ENCODE data around the gene ZNF839. TPM values are rescaled to one million over a fixed set of nuclear protein-coding genes. Genes with fewer than 3 reads are reported as not detected.

ZNF839 gene
- total and polyA plus RNA-seq, 2 donors (not counting 1 experiment from before 2014, with no cell fraction given), result 6.6 to 8.8 TPM

GRCh38 chr14:102352213-102352612 lies 32.7 kb downstream of the ZNF839 start:
- DNase-seq (ENCODE audit: low read depth in 2 of 2), result no peak
- Histone ChIP-seq H3K4me3 (replicated peaks in 1 of 4; ENCODE audit: control extremely low read depth in 1 of 4, insufficient read depth in 1 of 4, low read depth in 3 of 4, low read length in 4 of 4) (no peak overlapping the region), H3K9me3 (ENCODE audit: control insufficient read depth, insufficient read depth, low read depth, low read length) (no peaks in the 10 kb centered on the region), H4K20me1 (ENCODE audit: control insufficient read depth, extremely low read depth, insufficient read depth, low read length) (no peaks in the 10 kb centered on the region), H3K27me3 (ENCODE audit: control insufficient read depth, insufficient read depth, low read length) (no peaks in the 10 kb centered on the region), H3K9ac (ENCODE audit: insufficient read depth, low read length) (no peak overlapping the region), H3K79me2 (ENCODE audit: control insufficient read depth, insufficient read depth, low read length) (no peaks in the 10 kb centered on the region), H3K4me2 (ENCODE audit: extremely low read depth, insufficient read depth, low read length) (no peak overlapping the region), H2AFZ (ENCODE audit: low read length) (no peak overlapping the region), H3K27ac (ENCODE audit: insufficient read depth, low read length) (no peak overlapping the region), H3K4me1 (ENCODE audit: control insufficient read depth, extremely low read depth, insufficient read depth, low read length) (no peaks in the 10 kb centered on the region), H3K36me3 (ENCODE audit: control insufficient read depth, insufficient read depth, low read length) (peaks cover 7% of the 10 kb centered on the region)
- TF ChIP-seq EZH2 (IDR thresholded peaks at IDR 0.05; ENCODE audit: low read length, missing control alignments) (no peak), CTCF (conservative IDR thresholded peaks at IDR 0.05 in 1 of 2, IDR thresholded peaks at IDR 0.05 in 1 of 2; ENCODE audit: low read depth in 1 of 2, low read length in 2 of 2) (no peak)

- H2AFZ ChIP-seq (ENCODE audit: low read length), result no peak overlapping the region
- H3K9ac ChIP-seq (ENCODE audit: insufficient read depth, low read length), result no peak overlapping the region
- H3K27ac ChIP-seq (ENCODE audit: insufficient read depth, low read length), result no peak overlapping the region
- H3K4me2 ChIP-seq (ENCODE audit: extremely low read depth, insufficient read depth, low read length), result no peak overlapping the region
- H3K9me3 ChIP-seq (ENCODE audit: control insufficient read depth, insufficient read depth, low read depth, low read length), result no peaks in the 10 kb centered on the region
- H3K36me3 ChIP-seq (ENCODE audit: control insufficient read depth, insufficient read depth, low read length), result peaks cover 7% of the 10 kb centered on the region
- H3K79me2 ChIP-seq (ENCODE audit: control insufficient read depth, insufficient read depth, low read length), result no peaks in the 10 kb centered on the region
- no peak for TF ChIP-seq EZH2 (IDR thresholded peaks at IDR 0.05; ENCODE audit: low read length, missing control alignments)
- H4K20me1 ChIP-seq (ENCODE audit: control insufficient read depth, extremely low read depth, insufficient read depth, low read length), result no peaks in the 10 kb centered on the region
- H3K4me1 ChIP-seq (ENCODE audit: control insufficient read depth, extremely low read depth, insufficient read depth, low read length), result no peaks in the 10 kb centered on the region
- no peak overlapping the region for H3K4me3 ChIP-seq (replicated peaks in 1 of 4; ENCODE audit: control extremely low read depth in 1 of 4, insufficient read depth in 1 of 4, low read depth in 3 of 4, low read length in 4 of 4)
- no peak for DNase-seq (ENCODE audit: low read depth in 2 of 2)
- H3K27me3 ChIP-seq (ENCODE audit: control insufficient read depth, insufficient read depth, low read length), result no peaks in the 10 kb centered on the region
Observed at GRCh38 chr14:102353126-102353619, 33.6 kb downstream of the ZNF839 start.

GRCh38 chr14:102356280-102356679 lies 36.7 kb downstream of the ZNF839 start:
- Histone ChIP-seq H3K27me3 (ENCODE audit: control insufficient read depth, insufficient read depth, low read length) (no peaks in the 10 kb centered on the region), H3K4me2 (ENCODE audit: extremely low read depth, insufficient read depth, low read length) (no peak overlapping the region), H4K20me1 (ENCODE audit: control insufficient read depth, extremely low read depth, insufficient read depth, low read length) (no peaks in the 10 kb centered on the region), H3K36me3 (ENCODE audit: control insufficient read depth, insufficient read depth, low read length) (peaks cover 5% of the 10 kb centered on the region), H3K79me2 (ENCODE audit: control insufficient read depth, insufficient read depth, low read length) (no peaks in the 10 kb centered on the region), H3K4me3 (replicated peaks in 1 of 4; ENCODE audit: control extremely low read depth in 1 of 4, insufficient read depth in 1 of 4, low read depth in 3 of 4, low read length in 4 of 4) (no peak overlapping the region), H3K27ac (ENCODE audit: insufficient read depth, low read length) (no peak overlapping the region), H2AFZ (ENCODE audit: low read length) (no peak overlapping the region), H3K9ac (ENCODE audit: insufficient read depth, low read length) (no peak overlapping the region), H3K4me1 (ENCODE audit: control insufficient read depth, extremely low read depth, insufficient read depth, low read length) (no peaks in the 10 kb centered on the region), H3K9me3 (ENCODE audit: control insufficient read depth, insufficient read depth, low read depth, low read length) (no peaks in the 10 kb centered on the region)
- DNase-seq (ENCODE audit: low read depth in 2 of 2), result no peak
- TF ChIP-seq EZH2 (IDR thresholded peaks at IDR 0.05; ENCODE audit: low read length, missing control alignments) (no peak), CTCF (conservative IDR thresholded peaks at IDR 0.05 in 1 of 2, IDR thresholded peaks at IDR 0.05 in 1 of 2; ENCODE audit: low read depth in 1 of 2, low read length in 2 of 2) (no peak)
